Right lobe of liver (tissue), 4 donors: ENCODE measurements around the gene TRMT1.

Source experiments
- CTCF ChIP-seq, 4 donors: fragments of 200-600 bp in 3 of 4; fragments of 450-650 bp in 1 of 4; IDR thresholded peaks; one replicate each; pipeline versions ENCODE4 v1.5.1 to v1.8.0; 2016 to 2022; ENCODE audit warnings: antibody characterized with exemption in 4 of 4, mild to moderate bottlenecking in 2 of 4
- POLR2A ChIP-seq: fragments of 450-650 bp; IDR thresholded peaks from one replicate; pipeline ENCODE4 v1.6.1; 2017; ENCODE audit warnings: antibody characterized with exemption, mild to moderate bottlenecking
- donor health status: DM: no; HTN: no; CAD: no.
- donor health status: DM: no; HTN: no; CAD: no.
- donor health status: DM: no; HTN: yes; CAD: no.

- TF ChIP-seq POLR2A = no peak
- TF ChIP-seq CTCF (IDR thresholded peaks at IDR 0.05) = no peak
Observed at GRCh38 chr19:13110099-13110610, 6.4 kb downstream of the TRMT1 start.
